Ovary (tissue), 9 donors: ENCODE measurements around the gene NSMCE1. TPM values are rescaled to one million over a fixed set of nuclear protein-coding genes. Genes with fewer than 3 reads are reported as not detected.
"Not testable (repeated sequence)": the region's sequence is repeated elsewhere in the genome, so short reads cannot be mapped to it uniquely, and the experiment has no call there.

Experiments
- DNase-seq, 5 donors: peaks; one replicate each; pipeline ENCODE4 v3.0.0-alpha.2; 2019 to 2020
- H3K27ac ChIP-seq, 2 donors: fragments of 200-600 bp; one replicate each; pipeline versions ENCODE4 v1.5.1 to v1.8.0; 2019 to 2022
- H3K27me3 ChIP-seq: fragments of 200-600 bp; one replicate; pipeline ENCODE4 v1.8.0; 2022
- H3K36me3 ChIP-seq: fragments of 200-600 bp; sonication (generic); one replicate; pipeline ENCODE4 v1.5.1; 2019
- H3K4me1 ChIP-seq: one replicate; pipeline ENCODE4 v1.8.1; 2013; ENCODE audit warnings: mild to moderate bottlenecking, moderate library complexity; ENCODE audit not compliant: insufficient read depth
- H3K4me3 ChIP-seq: fragments of 200-600 bp; sonication (generic); one replicate; pipeline ENCODE4 v1.5.1; 2017
- H3K9me3 ChIP-seq, 2 donors: fragments of 200-600 bp in 1 of 2; sonication (generic) in 1 of 2; one replicate each; pipeline versions ENCODE4 v1.5.1 to v1.8.1; 2013 to 2019; ENCODE audit warnings: mild to moderate bottlenecking in 1 of 2, moderate library complexity in 1 of 2
- CTCF ChIP-seq, 3 donors: fragments of 450-650 bp in 2 of 3; fragments of 200-600 bp in 1 of 3; IDR thresholded peaks; one replicate each; pipeline versions ENCODE4 v1.5.1 to v1.8.0; 2016 to 2022; ENCODE audit warnings: antibody characterized with exemption in 3 of 3, mild to moderate bottlenecking in 1 of 3
- EP300 ChIP-seq: sonication (generic); formaldehyde crosslinking; IDR thresholded peaks from one replicate; pipeline ENCODE4 v1.6.1; 2017; ENCODE audit warnings: antibody characterized with exemption
- POLR2A ChIP-seq: fragments of 450-650 bp; IDR thresholded peaks from one replicate; pipeline ENCODE4 v1.6.1; 2017; ENCODE audit warnings: antibody characterized with exemption, mild to moderate bottlenecking, moderate library complexity
- WGBS, 3 donors: extraction: QIAGEN DNeasy Blood & Tissue Kit in 1 of 3; methylation state at CpG; one replicate each; pipeline versions ENCODE4 v1.1.5 to v1.1.7; 2013 to 2017; 5-methylcytosine and 5-hydroxymethylcytosine counted together
- intact Hi-C, 4 donors: fragments of 100-400 bp; cut with DNase I; formaldehyde crosslinking; loops; one replicate each; pipeline versions ENCODE4 v1.11.0 to v1.15.1; 2022 to 2023
- polyA plus RNA-seq, 2 donors: library from polyadenylated mRNA; stranded (reverse); fragments of 200-250 nt in 1 of 2; fragments of 350-450 nt in 1 of 2; fragmentation: Illumina TruSeq in 1 of 2; extraction: RNeasy Lipid Tissue Mini Kit (QIAGEN cat#74804) in 1 of 2; gene quantifications; one replicate each; pipeline ENCODE4 v1.2.3, GENCODE V29; 2013 to 2014
- total RNA-seq, 7 donors: library from RNA; depleted of rRNA in 2 of 7; stranded (reverse); fragments of >200 nt in 2 of 7; fragmentation: NEBNext Ultra II Directional in 3 of 7; extraction: Animal tissue kit (Norgen Biotek cat#: 25700) in 3 of 7; gene quantifications; one replicate each; pipeline versions ENCODE4 v1.1.0 to v1.2.4, GENCODE V29; 2016 to 2023
- donor health status: DM: no; HTN: no; CAD: no; lungs with moderate emphysema.
- donor health status: DM: no; HTN: no; CAD: no.
- donor health status: Bipolar disorder and iron deficiency.
- donor health status: DM: yes; HTN: yes; CAD: no.
- donor health status: DM: no; HTN: no; CAD: no.
- donor health status: DM: yes; HTN: yes; CAD: no.

Gene NSMCE1
- total and polyA plus RNA-seq, 9 donors: 19.8 to 68.4 (median 51.2) TPM

GRCh38 chr16:27208081-27208680, 60.4 kb downstream of the NSMCE1 start:
- H3K36me3 ChIP-seq: no peaks in the 10 kb centered on the region
- intact Hi-C loops: no loop called here
- H3K9me3 ChIP-seq: no peaks in the 10 kb centered on the region
- TF ChIP-seq POLR2A (no peak), EP300 (no peak), CTCF (IDR thresholded peaks at IDR 0.05) (no peak)
- no peak overlapping the region for H3K27ac ChIP-seq
- H3K27me3 ChIP-seq: no peaks in the 10 kb centered on the region
- H3K4me3 ChIP-seq: no peak overlapping the region
- peaks cover 6% of the 10 kb centered on the region for H3K4me1 ChIP-seq
- WGBS, 3 donors: 79 to 80% (median 80%) methylated on average over 8 of the region's 8 CpGs
- no peak for DNase-seq

- intact Hi-C loops, H3K9me3 ChIP-seq, H3K36me3 ChIP-seq, DNase-seq, H3K27me3 ChIP-seq, H3K4me3 ChIP-seq, H3K27ac ChIP-seq, H3K4me1 ChIP-seq: not testable (repeated sequence)
- 93 to 97% (median 94%) methylated on average over 10 of the region's 10 CpGs for WGBS, 3 donors
Observed at GRCh38 chr16:27207121-27207520, 61.5 kb downstream of the NSMCE1 start.

GRCh38 chr16:27205423-27206065, 63.0 kb downstream of the NSMCE1 start:
- DNase-seq: no peak
- H3K27ac ChIP-seq: no peak overlapping the region
- 93 to 96% (median 95%) methylated on average over 10 of the region's 10 CpGs for WGBS, 3 donors
- no peaks in the 10 kb centered on the region for H3K9me3 ChIP-seq
- H3K4me3 ChIP-seq: no peak overlapping the region
- H3K4me1 ChIP-seq: peaks cover 8% of the 10 kb centered on the region
- H3K27me3 ChIP-seq: no peaks in the 10 kb centered on the region
- no peaks in the 10 kb centered on the region for H3K36me3 ChIP-seq
- intact Hi-C loops: no loop called here
- no peak for TF ChIP-seq EP300
- no peak for TF ChIP-seq POLR2A
- TF ChIP-seq CTCF (IDR thresholded peaks at IDR 0.05): no peak

- Histone ChIP-seq H3K9me3 (no peaks in the 10 kb centered on the region), H3K27ac (peak overlapping the region; percentile 54 to 96), H3K36me3 (no peaks in the 10 kb centered on the region), H3K27me3 (no peaks in the 10 kb centered on the region), H3K4me1 (peaks cover 8% of the 10 kb centered on the region), H3K4me3 (peak overlapping the region; percentile 67)
- TF ChIP-seq CTCF (IDR thresholded peaks at IDR 0.05) (no peak), EP300 (no peak), POLR2A (no peak)
- DNase-seq: no peak
- intact Hi-C loops: no loop called here
- WGBS, 3 donors: 42 to 50% (median 44%) methylated on average over 14 of the region's 14 CpGs
Observed at GRCh38 chr16:27204312-27204915, 64.2 kb downstream of the NSMCE1 start.
